GM19452 (cell line): Measurements from ENCODE around the gene KLHL29.

ENCODE experiments used
- ATAC-seq: cut with Tn5 transposase; IDR thresholded peaks from one replicate; pipeline ENCODE4 v1.9.1; 2021; ENCODE audit not compliant: unreplicated experiment

Gene KLHL29

DNA sequence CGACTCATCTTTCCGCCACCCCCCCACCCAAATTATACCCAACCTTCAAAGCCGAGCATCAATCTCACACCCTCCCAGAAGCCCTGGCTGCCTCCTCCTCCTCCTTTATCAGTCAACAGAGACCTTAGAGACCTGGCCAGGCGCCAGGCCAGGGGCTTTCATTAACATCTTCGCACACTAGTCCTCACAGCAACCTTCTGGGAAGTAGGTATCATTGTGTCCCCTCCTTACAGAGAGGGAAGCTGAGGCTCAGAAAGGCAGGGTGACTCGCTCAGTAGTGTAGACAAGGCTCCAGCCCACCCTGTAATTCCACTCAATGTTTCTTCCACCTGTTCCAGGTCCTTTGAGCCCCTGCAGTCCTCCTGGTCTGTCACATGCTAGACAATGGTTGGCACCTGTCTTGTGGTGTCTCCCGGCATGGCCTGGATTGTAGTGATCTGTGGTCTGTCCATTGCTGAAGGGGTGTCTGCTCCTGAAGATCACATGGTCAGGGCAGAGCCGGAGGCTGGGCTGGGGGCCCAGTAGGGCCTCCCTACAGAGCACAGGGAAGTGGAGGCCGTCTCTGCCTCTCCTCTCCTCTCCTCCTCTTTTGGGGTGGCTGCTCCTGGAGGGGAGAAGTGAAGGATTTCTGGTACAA is 36.0 kb downstream of the KLHL29 start:
- no peak for ATAC-seq

DNA sequence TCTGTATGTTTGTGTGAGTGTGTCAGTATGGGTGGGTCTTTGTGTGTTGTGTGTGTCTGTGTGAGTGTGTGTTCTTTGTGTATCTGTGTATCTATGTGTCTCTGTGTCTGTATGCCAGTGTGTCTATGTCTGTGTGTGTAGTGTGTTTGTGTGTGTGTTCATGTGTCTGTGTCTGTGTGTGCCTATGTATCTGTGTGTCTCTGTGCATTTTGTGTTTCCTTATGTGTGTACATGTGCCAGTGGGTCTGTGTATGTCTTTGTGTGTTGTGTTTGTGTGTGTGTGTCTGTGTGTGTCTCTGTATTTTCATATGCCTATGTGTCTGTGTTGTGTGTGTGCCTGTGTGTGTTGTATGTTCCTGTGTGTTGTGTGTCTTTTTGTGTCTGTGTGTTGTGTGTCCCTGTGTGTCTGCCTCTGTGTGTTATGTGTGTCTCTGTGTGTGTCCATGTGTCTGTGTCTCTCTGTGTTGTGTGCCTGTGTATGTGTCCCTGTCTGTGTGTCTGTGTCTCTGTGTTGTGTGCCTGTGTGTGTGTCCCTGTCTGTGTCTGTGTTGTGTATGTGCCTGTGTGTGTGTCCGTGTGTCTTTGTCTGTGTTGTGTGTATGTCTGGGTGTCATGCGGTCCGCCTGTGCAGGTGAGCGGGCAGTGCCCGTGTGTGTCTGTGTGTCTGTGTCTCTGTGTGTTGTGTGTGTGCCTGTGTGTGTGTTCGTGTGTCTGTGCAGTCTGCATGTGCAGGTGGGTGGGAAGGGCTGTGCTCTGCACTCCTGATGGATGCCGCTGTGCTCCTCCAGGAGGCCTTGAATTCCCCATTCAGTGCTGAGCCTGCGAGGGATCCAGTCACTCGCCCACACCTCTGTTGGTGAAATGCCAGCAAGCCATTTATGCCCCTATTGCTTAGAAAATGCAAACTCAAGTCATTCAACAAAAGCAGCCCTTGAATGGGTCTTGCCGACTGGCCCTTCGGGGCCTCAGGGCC is 37.4 kb downstream of the KLHL29 start:
- ATAC-seq: no peak

DNA sequence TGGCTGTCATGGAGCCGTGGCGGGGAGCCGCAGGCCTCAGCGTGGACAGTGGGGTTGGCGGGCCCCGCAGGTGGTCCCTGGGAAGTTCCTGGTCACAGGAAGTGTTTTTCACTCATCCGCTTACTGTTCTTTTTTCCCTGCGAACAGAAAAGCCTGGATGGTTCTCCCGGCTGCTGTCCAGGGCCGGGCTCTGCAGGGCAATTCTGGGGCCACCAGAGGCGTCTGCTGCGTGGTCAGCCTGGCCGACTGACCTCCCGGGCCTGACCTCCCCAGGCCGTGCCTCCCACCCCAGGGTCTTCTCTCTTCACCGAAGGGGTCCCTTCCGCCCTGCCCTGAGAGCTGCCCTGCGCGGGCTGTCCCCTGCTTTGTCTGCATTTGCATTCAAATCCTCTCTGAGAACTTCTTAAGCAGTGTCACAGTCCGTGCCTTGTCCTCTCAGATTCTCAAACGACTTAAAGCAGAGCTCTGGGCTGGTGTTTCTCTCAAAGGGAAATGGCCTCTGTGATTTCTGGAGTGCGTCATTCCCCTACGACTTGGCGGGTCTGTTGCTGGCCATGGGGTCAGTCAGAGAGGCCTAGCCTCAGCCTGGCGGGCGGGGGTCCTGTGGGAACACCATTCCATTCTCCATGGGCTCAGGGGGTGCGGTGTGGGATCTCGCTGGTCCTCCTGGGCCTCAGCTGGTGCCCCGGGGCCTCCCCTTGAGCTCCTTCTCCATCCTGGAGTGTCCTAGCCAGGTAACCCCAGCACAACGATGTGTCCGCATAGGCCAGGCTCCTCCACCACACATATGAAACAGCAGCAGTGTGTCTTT is 38.3 kb downstream of the KLHL29 start:
- ATAC-seq: no peak

DNA sequence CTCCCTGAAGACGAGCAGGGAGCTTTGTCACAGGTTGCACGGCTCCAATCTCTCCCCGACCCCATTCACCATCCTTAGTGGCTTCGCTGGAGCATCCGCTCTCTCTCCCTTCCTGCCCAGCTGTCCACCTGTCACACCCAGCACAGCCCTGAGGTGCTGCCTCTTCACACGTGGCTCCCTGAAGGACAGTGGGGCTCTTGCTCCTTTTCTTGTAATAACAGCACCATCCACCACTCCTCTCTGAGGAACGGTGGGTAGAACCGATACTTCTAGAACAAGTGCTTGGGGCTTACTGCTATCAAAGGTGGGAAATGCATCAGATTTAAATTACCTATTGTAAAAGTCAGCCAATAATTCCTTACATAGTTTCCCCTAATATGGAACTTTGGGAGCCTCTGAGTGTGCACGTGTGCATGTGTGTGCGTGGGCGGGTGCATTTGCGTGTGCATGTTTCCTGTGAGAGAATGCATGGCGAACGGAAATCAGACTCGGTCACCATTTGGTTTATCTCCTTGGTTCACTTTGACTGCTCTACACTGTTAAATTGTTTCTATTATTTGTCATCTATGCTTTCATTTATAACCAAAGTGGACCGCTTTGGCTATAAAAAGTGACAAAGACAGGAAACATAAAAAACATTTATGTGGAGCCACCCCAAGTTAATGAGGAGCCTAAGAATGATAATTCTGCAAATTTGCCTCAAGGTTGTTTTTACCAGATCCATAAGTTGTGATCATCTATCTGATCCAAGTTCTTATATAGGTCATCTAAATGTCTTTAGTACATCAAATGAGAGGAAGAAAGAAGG is 39.1 kb downstream of the KLHL29 start:
- ATAC-seq: no peak

DNA sequence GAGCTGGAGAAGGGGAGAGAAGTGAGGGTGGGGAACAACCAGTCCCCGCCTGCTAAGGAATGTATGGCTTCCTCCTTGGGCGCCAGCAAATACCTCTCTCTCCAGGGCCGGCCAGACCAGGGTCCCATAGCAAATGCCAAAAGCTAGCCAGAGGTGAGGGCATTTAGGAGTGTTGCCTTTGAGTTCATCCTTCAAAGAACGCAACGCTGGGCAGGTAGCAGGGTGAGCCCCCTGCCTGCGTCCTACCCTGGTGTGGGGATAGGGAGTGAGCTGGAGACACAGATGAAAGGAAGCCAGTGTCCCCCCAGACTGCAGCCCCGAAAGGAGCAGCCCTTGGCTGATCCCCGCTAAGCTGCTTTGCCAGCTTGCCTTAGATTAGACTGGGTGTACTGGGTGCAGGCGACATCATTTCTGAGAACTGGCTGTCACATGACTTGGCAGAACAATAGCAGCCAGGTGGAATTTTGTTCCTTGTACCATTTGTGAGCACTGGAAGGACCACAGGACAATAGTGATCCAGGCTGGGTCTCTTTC is 40.4 kb downstream of the KLHL29 start:
- ATAC-seq: no peak

GRCh38 chr2:23425885-23426262 is 40.9 kb downstream of the KLHL29 start:
- no peak for ATAC-seq

DNA sequence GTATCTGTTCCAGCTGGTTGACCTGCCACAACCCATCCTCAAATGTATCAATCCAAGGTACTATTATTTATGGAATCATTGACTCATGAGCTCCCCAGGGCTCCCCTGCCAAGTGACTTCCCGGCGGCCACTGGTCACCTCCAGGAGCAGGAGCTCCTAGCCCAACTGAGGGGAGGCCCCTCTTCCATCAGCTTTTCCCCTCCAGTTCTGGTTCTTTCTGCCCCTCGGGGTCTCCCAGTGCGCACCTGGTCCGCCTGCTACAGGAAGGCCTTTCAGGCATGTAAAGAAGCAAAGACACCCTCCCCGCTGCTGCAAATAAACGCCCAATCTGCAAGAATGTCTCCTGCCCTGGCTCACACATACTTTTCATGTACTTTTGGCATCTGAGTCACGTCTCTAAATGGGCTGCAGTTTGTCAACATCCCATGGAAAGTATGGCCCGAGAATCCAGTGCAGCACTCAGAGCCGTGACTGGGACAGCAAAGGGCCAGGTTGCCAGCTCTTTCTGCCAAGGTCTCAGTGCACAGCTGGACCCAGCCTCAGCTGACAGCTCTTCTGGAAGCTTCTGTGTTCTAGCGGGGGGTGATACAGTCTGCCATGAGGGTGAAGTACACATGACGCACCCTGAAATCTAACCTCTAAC is 41.4 kb downstream of the KLHL29 start:
- no peak for ATAC-seq

- ATAC-seq: no peak
These were observed 42.4 kb downstream of the KLHL29 start for GRCh38 chr2:23427350-23427749.

DNA sequence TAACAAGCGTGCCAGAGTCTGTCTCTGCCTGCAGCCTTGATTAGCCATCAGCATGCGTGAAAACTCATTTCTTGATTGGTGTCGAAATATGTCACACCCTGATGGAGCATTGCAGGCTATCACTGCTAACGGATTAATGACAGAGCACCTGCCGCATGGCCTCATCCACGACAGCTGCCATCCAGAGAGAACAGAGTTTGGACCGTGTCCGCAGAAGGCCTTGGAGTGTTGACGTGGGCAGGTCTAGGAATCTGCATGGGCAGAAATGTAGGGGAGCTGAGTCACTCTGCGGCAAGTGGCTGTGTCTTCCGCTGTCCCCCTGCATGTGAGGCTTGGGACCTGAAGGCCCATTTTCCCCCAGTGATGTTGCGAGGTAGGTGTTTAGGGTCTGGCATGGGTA is 43.0 kb downstream of the KLHL29 start:
- ATAC-seq: no peak

- no peak for ATAC-seq
These were observed 44.1 kb downstream of the KLHL29 start for GRCh38 chr2:23429036-23429435.

DNA sequence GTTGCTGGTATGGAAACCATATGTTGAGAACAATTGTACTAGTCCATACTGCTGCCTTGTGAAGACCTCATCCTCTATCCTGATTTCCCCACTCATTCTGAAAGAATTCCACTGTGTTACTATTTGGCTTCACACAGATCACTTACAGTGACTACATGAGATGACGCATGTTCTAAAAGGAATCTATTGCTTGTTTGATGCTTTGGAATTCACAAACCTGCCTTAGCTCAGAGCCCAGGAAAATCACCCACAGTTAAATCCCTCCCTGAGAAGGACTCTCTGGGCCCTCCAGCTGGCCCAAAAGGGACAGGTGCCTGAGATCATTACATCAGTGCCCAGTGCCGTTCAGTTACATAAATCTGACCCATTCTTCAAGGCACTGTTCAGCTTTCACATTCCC is 45.3 kb downstream of the KLHL29 start:
- ATAC-seq: no peak

GRCh38 chr2:23432531-23432930 is 47.6 kb downstream of the KLHL29 start:
- no peak for ATAC-seq

- no peak for ATAC-seq
These were observed 48.3 kb downstream of the KLHL29 start for GRCh38 chr2:23433282-23433681.

DNA sequence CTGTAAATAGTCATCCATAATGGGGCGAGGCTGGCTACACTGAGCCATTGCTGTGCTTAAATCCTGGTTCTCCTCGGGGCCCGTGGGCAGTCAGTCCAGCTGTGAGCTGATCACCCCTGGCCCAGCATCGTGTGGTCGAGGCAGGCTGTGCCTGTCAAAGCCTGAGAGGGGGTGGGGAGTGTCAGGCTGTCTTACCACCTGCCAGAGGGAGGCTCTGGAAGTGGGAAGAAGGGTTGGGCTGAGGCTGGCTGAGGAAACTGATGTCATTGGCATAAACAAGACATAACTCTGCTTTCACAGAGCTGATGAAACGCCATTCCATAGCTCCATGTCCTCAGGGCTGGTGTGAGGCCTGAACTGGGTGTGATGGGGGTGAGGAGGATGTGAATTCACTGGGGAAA is 49.7 kb downstream of the KLHL29 start:
- ATAC-seq: no peak

DNA sequence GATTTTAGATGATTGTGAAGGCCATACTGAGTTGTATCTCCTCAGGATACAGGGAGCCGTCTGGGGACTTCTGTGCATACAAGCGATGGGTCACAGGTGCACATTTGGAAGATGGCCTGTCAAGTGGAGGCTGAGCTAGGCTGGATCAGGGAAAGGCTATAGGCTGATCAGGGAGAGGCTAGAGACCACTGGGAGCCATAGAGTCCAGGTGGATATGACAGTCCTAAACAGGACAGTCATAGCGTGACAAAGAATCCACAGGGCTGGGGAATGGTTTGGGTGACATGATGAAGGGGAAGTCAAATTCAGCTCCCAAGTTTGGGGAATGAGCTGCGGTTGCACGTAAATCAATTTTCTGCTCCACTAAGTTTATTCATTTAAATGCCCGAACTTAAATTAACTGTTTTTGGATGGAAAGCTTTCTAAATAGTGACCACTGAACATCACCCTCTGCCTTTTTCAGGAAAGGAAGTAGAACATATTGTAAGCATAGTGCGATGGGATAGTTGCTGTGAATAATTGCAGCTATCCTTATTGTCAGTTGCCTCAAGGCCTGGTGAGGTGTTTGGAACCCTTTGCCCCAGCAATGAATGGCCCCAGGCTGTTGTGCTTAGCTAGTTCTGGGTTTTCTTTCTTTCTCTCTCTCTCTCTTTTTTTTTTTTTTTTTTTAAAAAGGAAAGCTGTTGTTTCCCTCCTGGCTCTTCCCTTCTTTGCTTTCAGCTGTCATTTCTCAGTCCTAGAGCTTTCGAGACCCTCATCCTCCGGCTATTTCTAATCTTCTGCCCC is 50.5 kb downstream of the KLHL29 start:
- no peak for ATAC-seq

DNA sequence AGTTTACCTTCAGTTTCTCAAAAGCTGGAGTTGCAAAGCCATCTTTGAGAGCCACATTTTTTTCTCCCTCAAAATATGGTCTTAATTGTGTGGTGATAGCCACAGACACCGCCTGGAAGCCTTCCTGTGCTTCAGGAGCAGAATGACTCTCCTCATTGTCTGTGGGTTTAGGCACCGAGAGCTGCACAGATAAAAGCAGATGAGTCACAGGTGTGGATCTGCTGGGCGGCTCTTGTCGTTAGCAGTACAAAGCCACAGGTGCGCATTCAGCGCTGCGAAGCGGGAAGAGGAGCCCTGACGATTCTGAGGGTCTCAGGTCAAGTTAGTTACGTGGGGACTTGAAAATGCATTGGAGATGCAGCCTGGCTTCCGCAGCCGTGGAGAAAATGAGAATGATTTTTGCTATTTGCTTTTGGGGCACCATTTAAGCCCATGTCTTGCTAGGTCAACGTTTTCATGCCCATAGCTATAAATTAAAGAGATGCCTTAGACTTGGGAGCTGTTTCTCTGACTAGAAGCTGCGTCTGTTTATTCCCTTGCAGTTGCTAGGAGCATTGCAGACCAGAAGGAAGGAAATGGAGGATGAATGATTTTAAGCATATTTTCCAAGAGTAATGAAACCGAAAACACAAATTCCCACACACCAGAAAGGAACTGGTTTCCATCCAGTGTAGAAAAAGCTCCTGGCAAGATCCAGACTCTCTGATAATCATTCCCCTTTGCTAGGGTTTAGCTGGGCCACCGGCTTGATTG is 51.5 kb downstream of the KLHL29 start:
- ATAC-seq: no peak

- ATAC-seq: no peak
These were observed 56.4 kb downstream of the KLHL29 start for GRCh38 chr2:23441414-23441813.

GRCh38 chr2:23445450-23445868 is 60.5 kb downstream of the KLHL29 start:
- ATAC-seq: no peak
